Thyroid gland (tissue), 4 donors: ENCODE measurements around the gene NLGN1. TPM values are rescaled to one million over a fixed set of nuclear protein-coding genes. Genes with fewer than 3 reads are reported as not detected.
A peak's percentile ranks its signal among the peaks of the same experiment; 100 is the strongest.

Source experiments
- DNase-seq, 2 donors: peaks; one replicate each; pipeline ENCODE4 v3.0.0-alpha.2; 2019
- H3K27ac ChIP-seq, 3 donors: fragments of 200-600 bp; sonication (generic); 1 replicate in 2 of 3; 2 replicates in 1 of 3; pipeline ENCODE4 v1.5.1; 2016 to 2019; ENCODE audit warnings: mild to moderate bottlenecking in 1 of 3, moderate library complexity in 1 of 3
- H3K27me3 ChIP-seq: fragments of 200-600 bp; sonication (generic); one replicate; pipeline ENCODE4 v1.5.1; 2019
- H3K36me3 ChIP-seq, 2 donors: fragments of 200-600 bp; sonication (generic); one replicate each; pipeline ENCODE4 v1.5.1; 2016 to 2019
- H3K4me1 ChIP-seq, 2 donors: fragments of 200-600 bp; sonication (generic); one replicate each; pipeline ENCODE4 v1.5.1; 2017 to 2019
- H3K4me3 ChIP-seq, 3 donors: fragments of 200-600 bp; sonication (generic); replicated peaks in 1 of 3; 1 replicate in 2 of 3; 2 replicates in 1 of 3; pipeline ENCODE4 v1.5.1; 2016; ENCODE audit warnings: mild to moderate bottlenecking in 1 of 3
- H3K9me3 ChIP-seq: fragments of 200-600 bp; sonication (generic); one replicate; pipeline ENCODE4 v1.5.1; 2017
- POLR2A ChIP-seq, 2 donors: fragments of 450-650 bp; IDR thresholded peaks; one replicate each; pipeline ENCODE4 v1.6.1; 2017; ENCODE audit warnings: antibody characterized with exemption in 2 of 2, mild to moderate bottlenecking in 2 of 2, moderate library complexity in 1 of 2
- WGBS, 2 donors: methylation state at CpG; one replicate each; pipeline ENCODE4 v1.1.5; 2017; 5-methylcytosine and 5-hydroxymethylcytosine counted together
- intact Hi-C: fragments of 100-400 bp; cut with DNase I; formaldehyde crosslinking; loops from one replicate; pipeline ENCODE4 v1.15.1; 2023
- total RNA-seq, 4 donors: library from RNA; depleted of rRNA; stranded (reverse); fragments of >200 nt; gene quantifications; one replicate each; pipeline ENCODE4 v1.2.3, GENCODE V29; 2016
- TF ChIP-seq, protein P1 (sequence below), 6 experiments: fragments of 200-600 bp in 3 of 6; fragments of 450-650 bp in 3 of 6; sonication (generic) in 3 of 6; IDR thresholded peaks; one replicate each; pipeline ENCODE4 v1.5.1; 2016 to 2019; ENCODE audit warnings: antibody characterized with exemption in 6 of 6, mild to moderate bottlenecking in 2 of 6, inconsistent platforms in 1 of 6, moderate library complexity in 1 of 6

Gene NLGN1
- total RNA-seq, 4 donors from 2014 or later = 2.4 to 13.9 (median 2.9) TPM

DNA sequence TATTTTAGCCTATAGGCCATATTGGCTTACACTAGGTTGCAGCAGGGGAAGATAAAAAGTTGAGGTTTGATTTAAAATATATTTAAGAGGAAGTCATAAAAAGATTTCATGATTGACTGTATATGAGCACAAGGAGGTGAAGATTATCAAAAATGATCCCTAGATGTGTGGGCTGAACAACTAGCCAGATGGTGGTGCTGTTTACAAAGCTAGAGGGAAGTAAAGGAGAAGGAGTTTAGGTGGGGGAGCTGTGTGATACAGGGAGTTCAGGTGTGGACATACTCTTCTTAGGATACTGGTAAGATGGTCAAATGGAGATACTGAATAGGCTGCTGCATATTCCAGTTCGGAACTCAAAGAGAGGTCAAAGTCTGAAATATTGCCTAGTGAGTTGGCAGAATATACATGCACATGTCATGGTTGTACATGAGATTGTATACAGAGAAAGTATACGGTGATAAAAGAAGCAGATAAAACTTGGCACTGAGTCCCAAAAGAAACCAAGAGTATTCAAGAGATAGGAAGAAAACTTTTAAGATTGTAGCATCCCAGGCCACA is 727.8 kb downstream of the NLGN1 start:
- Histone ChIP-seq H3K27ac (no peak overlapping the region), H3K4me3 (no peak overlapping the region), H3K27me3 (no peaks in the 10 kb centered on the region), H3K4me1 (no peaks in the 10 kb centered on the region), H3K9me3 (no peaks in the 10 kb centered on the region), H3K36me3 (no peaks in the 10 kb centered on the region)
- DNase-seq = peak in 1 of 2 donors; percentile 1
- TF ChIP-seq, protein P1, sequence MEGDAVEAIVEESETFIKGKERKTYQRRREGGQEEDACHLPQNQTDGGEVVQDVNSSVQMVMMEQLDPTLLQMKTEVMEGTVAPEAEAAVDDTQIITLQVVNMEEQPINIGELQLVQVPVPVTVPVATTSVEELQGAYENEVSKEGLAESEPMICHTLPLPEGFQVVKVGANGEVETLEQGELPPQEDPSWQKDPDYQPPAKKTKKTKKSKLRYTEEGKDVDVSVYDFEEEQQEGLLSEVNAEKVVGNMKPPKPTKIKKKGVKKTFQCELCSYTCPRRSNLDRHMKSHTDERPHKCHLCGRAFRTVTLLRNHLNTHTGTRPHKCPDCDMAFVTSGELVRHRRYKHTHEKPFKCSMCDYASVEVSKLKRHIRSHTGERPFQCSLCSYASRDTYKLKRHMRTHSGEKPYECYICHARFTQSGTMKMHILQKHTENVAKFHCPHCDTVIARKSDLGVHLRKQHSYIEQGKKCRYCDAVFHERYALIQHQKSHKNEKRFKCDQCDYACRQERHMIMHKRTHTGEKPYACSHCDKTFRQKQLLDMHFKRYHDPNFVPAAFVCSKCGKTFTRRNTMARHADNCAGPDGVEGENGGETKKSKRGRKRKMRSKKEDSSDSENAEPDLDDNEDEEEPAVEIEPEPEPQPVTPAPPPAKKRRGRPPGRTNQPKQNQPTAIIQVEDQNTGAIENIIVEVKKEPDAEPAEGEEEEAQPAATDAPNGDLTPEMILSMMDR (IDR thresholded peaks at IDR 0.05) = peak in 3 of 6 experiments; percentile 33 to 48 (median 47)
- TF ChIP-seq POLR2A (IDR thresholded peaks at IDR 0.05) = no peak
- 74% methylated on average over 2 of the region's 2 CpGs for WGBS, 2 donors
- intact Hi-C loops = no loop called here

DNA sequence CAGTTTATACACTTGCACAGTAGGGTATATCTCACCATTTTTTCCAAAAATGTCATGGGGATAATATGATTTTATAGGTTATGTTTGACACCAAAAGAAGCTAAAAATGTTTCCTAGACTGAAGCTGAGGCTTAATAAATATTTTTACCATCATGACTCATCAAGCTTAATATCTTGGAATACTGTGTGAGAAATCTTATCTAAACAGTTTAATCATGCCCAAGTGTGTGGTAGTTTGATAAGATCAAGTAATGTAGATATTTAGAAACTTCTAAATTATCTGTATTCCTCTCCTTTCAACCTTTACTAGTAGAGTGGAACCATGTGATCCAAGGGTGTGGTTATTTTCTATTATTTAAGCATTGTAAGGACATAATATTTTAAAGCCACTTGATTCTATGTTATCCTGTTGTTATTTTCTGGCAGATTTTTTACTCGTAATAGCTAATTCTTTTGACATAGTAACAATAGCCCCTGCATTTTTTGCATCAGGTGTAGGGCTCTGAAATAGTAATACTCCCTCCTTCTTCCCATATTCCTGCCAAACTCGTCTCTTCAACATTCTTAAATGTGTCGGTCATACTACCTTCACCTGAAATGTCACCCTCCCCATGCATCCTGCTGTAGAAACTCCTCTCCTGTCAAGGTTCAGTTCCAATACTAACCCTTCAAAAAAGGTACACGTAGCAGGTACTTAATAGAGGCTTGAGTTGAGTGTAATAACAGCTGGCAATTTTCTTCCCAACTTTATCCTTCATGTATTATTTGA is 729.6 kb downstream of the NLGN1 start:
- H3K9me3 ChIP-seq = no peaks in the 10 kb centered on the region

DNA sequence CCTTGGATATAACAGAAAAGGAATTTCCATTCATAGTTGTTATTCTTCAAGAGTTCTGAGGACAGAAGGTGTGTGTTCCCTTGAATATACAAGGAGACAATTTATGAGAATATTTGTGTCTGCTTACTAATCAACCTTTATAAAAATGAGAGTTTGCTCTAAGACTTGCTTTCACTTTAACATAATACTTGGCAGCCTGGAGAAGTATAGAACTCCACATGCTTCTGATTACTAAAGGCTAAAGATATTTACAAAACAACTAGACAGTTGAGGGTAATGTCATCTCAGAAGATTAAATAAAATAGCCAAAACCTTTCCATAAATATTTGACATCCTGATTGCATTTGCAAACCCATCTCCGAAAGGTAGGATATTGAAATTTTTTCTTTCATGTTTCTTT is 734.5 kb downstream of the NLGN1 start:
- no peaks in the 10 kb centered on the region for H3K36me3 ChIP-seq
- TF ChIP-seq, protein P1 (IDR thresholded peaks at IDR 0.05) = no peak
- no peak for TF ChIP-seq POLR2A (IDR thresholded peaks at IDR 0.05)
- H3K27me3 ChIP-seq = no peaks in the 10 kb centered on the region
- no peaks in the 10 kb centered on the region for H3K4me1 ChIP-seq
- H3K4me3 ChIP-seq = no peak overlapping the region
- no peak for DNase-seq
- no peak overlapping the region for H3K27ac ChIP-seq
- intact Hi-C loops = no loop called here
- 90 to 93% methylated on average over 1 of the region's 1 CpG for WGBS, 2 donors
- H3K9me3 ChIP-seq = no peaks in the 10 kb centered on the region

More for the DNA sequence above, 729.6 kb downstream of the NLGN1 start:
- TF ChIP-seq POLR2A (IDR thresholded peaks at IDR 0.05) = no peak
- TF ChIP-seq, protein P1 (IDR thresholded peaks at IDR 0.05) = no peak
- Histone ChIP-seq H3K36me3 (no peaks in the 10 kb centered on the region), H3K4me1 (no peaks in the 10 kb centered on the region), H3K4me3 (no peak overlapping the region), H3K27ac (no peak overlapping the region), H3K27me3 (no peaks in the 10 kb centered on the region)
- 66 to 69% methylated on average over 4 of the region's 4 CpGs for WGBS, 2 donors
- no peak for DNase-seq
- intact Hi-C loops = no loop called here

DNA sequence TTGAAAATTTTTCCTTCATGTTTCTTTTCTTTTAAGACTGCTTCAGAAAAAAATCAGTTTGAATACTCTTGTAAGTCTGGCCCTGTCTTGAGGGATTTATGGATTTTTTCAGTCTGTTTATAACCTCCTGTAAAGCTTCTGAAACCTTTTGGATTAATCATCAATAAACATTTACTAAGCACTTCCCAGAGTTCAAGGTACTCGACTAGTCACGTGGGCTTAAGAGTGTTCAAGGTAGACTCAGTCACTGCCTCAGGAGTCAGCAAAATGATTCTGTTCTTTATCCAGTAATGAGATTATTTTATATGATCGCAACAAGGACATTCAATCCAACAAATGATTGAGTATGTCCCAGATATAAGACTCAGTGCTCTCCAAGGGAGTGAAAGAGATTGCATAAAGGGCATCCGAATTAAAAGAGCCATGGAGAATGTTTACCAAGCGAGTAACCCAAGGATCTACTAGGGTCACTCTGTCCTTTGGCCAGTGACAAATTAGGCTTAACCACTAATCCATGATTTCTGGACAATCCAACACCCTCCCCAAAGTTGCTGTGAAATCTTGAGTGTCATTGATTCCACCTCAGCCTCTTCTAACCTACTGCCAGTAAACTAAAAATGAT is 735.0 kb downstream of the NLGN1 start:
- no peak for DNase-seq
- no peaks in the 10 kb centered on the region for H3K9me3 ChIP-seq
- H3K27me3 ChIP-seq = no peaks in the 10 kb centered on the region
- WGBS, 2 donors = 92 to 93% methylated on average over 5 of the region's 5 CpGs
- TF ChIP-seq, protein P1 (IDR thresholded peaks at IDR 0.05) = no peak
- no peak for TF ChIP-seq POLR2A (IDR thresholded peaks at IDR 0.05)
- intact Hi-C loops = no loop called here
- no peaks in the 10 kb centered on the region for H3K36me3 ChIP-seq
- H3K4me3 ChIP-seq = no peak overlapping the region
- no peak overlapping the region for H3K27ac ChIP-seq
- H3K4me1 ChIP-seq = no peaks in the 10 kb centered on the region

DNA sequence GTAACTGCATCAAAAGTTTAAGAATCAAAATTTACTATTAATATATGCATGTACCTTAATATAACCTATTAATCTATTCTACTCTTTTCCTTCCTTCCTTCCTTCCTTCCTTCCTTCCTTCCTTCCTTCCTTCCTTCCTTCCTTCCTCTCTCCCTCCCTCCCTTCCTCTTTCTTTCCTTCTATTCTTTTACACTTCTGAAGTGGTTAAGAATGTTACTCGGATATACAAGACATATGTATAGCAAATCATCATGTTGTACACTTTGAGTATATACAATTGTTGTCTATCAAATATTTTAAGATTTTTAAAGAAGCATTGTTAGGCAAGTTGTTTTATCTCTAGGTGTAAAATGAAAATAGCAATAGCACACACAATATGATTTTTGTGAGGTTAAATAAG is 748.5 kb downstream of the NLGN1 start:
- no peak overlapping the region for H3K27ac ChIP-seq
- no peaks in the 10 kb centered on the region for H3K9me3 ChIP-seq
- no peaks in the 10 kb centered on the region for H3K4me1 ChIP-seq
- 90 to 94% methylated on average over 1 of the region's 1 CpG for WGBS, 2 donors
- H3K27me3 ChIP-seq = no peaks in the 10 kb centered on the region
- no peaks in the 10 kb centered on the region for H3K36me3 ChIP-seq
- DNase-seq = no peak
- TF ChIP-seq, protein P1 (IDR thresholded peaks at IDR 0.05) = no peak
- no peak for TF ChIP-seq POLR2A (IDR thresholded peaks at IDR 0.05)
- no peak overlapping the region for H3K4me3 ChIP-seq
- intact Hi-C loops = no loop called here
